Measurements from ENCODE around the gene CCDC6. TPM values are rescaled to one million over a fixed set of nuclear protein-coding genes. Genes with fewer than 3 reads are reported as not detected.

The CCDC6 gene
- total and polyA plus RNA-seq, 2 of the 4 experiments (the other 2 are of a cell fraction): 21.8 to 30.8 TPM

GRCh38 chr10:59891936-59892335, 14.4 kb downstream of the CCDC6 start:
- Histone ChIP-seq H3K27ac (ENCODE audit: insufficient read depth, low read length) (no peak overlapping the region), H2AK5ac (ENCODE audit: low read depth, low read length) (no peak overlapping the region), H3K14ac (replicated peaks; ENCODE audit: low read depth, low read length) (no peak overlapping the region), H3K18ac (ENCODE audit: low read depth, low read length) (no peak overlapping the region), H3K27me3 (ENCODE audit: control insufficient read depth, insufficient read depth, low read length) (no peaks in the 10 kb centered on the region), H2BK20ac (ENCODE audit: low read depth, low read length) (no peak overlapping the region), H3K36me3 (ENCODE audit: control insufficient read depth, insufficient read depth, low read length) (peaks cover 4% of the 10 kb centered on the region; the same call in 1 of the 2 replicates), H3K4ac (ENCODE audit: low read depth, low read length) (no peak overlapping the region), H4K20me1 (ENCODE audit: insufficient read depth, low read length) (peaks cover 48% of the 10 kb centered on the region), H2AK9ac (replicated peaks; ENCODE audit: low read depth, low read length, poor library complexity) (no peak overlapping the region), H4K8ac (ENCODE audit: low read depth in 2 of 2, low read length in 2 of 2) (no peak overlapping the region), H2BK5ac (ENCODE audit: low read depth, low read length, poor library complexity, severe bottlenecking) (no peak overlapping the region), H3K56ac (ENCODE audit: extremely low read depth, insufficient read depth, low read length) (no peak overlapping the region), H3K9me1 (ENCODE audit: insufficient read depth, low read length) (peaks cover 24% of the 10 kb centered on the region), H3K23ac (ENCODE audit: low read depth, low read length) (no peak overlapping the region), H4K91ac (ENCODE audit: insufficient read depth, low read depth, low read length) (no peak overlapping the region), H2BK15ac (ENCODE audit: low read depth, low read length) (no peak overlapping the region), H3K4me3 (ENCODE audit: insufficient read depth, low read depth, low read length) (no peak overlapping the region), H3K79me1 (ENCODE audit: low read depth in 1 of 2, low read length in 2 of 2) (peaks cover 53 to 89% of the 10 kb centered on the region in 2 experiments), H2BK120ac (ENCODE audit: low read depth, low read length) (no peak overlapping the region), H4K5ac (ENCODE audit: low read depth, low read length) (no peak overlapping the region), H3K9me3 (ENCODE audit: control insufficient read depth, insufficient read depth, low read length) (no peaks in the 10 kb centered on the region), H3K4me1 (ENCODE audit: control insufficient read depth, insufficient read depth, low read length) (peaks cover 13% of the 10 kb centered on the region), H3K4me2 (ENCODE audit: low read depth, low read length) (no peak overlapping the region), H3K9ac (ENCODE audit: low read depth, low read length) (no peak overlapping the region), H2AFZ (replicated peaks; ENCODE audit: low read length, poor library complexity) (no peak overlapping the region)
- intact Hi-C loops (cut with micrococcal nuclease) (no loop called here), dilution Hi-C loops (cut with HindIII; ENCODE audit: low sequenced_read_pairs, unreplicated experiment) (no loop called here), in situ Hi-C loops (cut with MboI; ENCODE audit: low sequenced_read_pairs) (loop anchor here (25.0 kb wide), 1 partner anchor 520 kb away; no protein-coding TSS in a partner anchor)
- no peak for TF ChIP-seq FOS (IDR thresholded peaks at IDR 0.05; ENCODE audit: low read depth, low read length)
- TF ChIP-seq MAZ (IDR thresholded peaks at IDR 0.05; ENCODE audit: borderline replicate concordance, low read depth, low read length): no peak
- ATAC-seq (ENCODE audit: low read depth) (no peak), DNase-seq (no peak)
- ChIA-PET POLR2A (ENCODE audit: unreplicated experiment) (no interaction called here), CTCF (no interaction called here)
- 100% methylated on average over 1 of the region's 4 CpGs; no CpG with 5 or more reads in 1 of the 2 experiments for WGBS, 2 experiments (ENCODE audit: extremely low coverage in 2 of 2, insufficient read length in 1 of 2)
- no TSS peak for BruUV-seq (replicated peaks)

Measured in IMR-90 (cell line).